Muscle of arm (tissue), 14 donors: Measurements from ENCODE around the gene SDR39U1. TPM values are rescaled to one million over a fixed set of nuclear protein-coding genes. Genes with fewer than 3 reads are reported as not detected.
"Not testable (repeated sequence)": the region's sequence is repeated elsewhere in the genome, so short reads cannot be mapped to it uniquely, and the experiment has no call there.

ENCODE experiments used
- DNase-seq: peaks from one replicate; pipeline ENCODE4 v3.0.0-alpha.2; 2013
- long read RNA-seq, 11 donors: transcript quantifications; one replicate each; lab custom pipeline, GENCODE V29; 2026
- polyA plus RNA-seq, 12 donors: library from polyadenylated mRNA; unstranded; fragments of 120-200 nt; gene quantifications; one replicate each; pipeline ENCODE4 v1.2.1, GENCODE V29; 2013; ENCODE audit not compliant: insufficient read length in 12 of 12

SDR39U1 gene
- 10 to 100 TPM in 11 of 12 donors, not detected in 1; 34.9 to 53.3 (median 44.8) TPM for polyA plus RNA-seq
- long read RNA-seq, donor 1, transcript SDR39U1-203 (5 exons, 1,507 nt) = major isoform, 8 of 23 reads
- long read RNA-seq, donor 1, transcript SDR39U1-201 (6 exons, 1,233 nt) = minor isoform, 6 of 23 reads
- long read RNA-seq, donor 1, partial matches to known transcripts = 0 of 23 reads
- long read RNA-seq, donor 1, other reads (novel, unspliced or antisense) = 0 of 23 reads
- long read RNA-seq, donor 2, transcript SDR39U1-201 (6 exons, 1,233 nt) = major isoform, 13 of 25 reads
- long read RNA-seq, donor 2, transcript SDR39U1-203 (5 exons, 1,507 nt) = minor isoform, 5 of 25 reads
- long read RNA-seq, donor 2, partial matches to known transcripts = 0 of 25 reads
- long read RNA-seq, donor 2, other reads (novel, unspliced or antisense) = 0 of 25 reads
- long read RNA-seq, donor 3, transcript SDR39U1-203 (5 exons, 1,507 nt) = minor isoform, 5 of 21 reads
- long read RNA-seq, donor 3, transcript SDR39U1-201 (6 exons, 1,233 nt) = major isoform, 8 of 21 reads
- long read RNA-seq, donor 3, transcript SDR39U1-205 (2 exons, 648 nt) = minor isoform, 5 of 21 reads
- long read RNA-seq, donor 3, partial matches to known transcripts = 0 of 21 reads
- long read RNA-seq, donor 3, other reads (novel, unspliced or antisense) = 0 of 21 reads
- long read RNA-seq, donor 4, partial matches to known transcripts = 0 of 6 reads
- long read RNA-seq, donor 4, other reads (novel, unspliced or antisense) = 0 of 6 reads
- long read RNA-seq, donor 5, transcript SDR39U1-201 (6 exons, 1,233 nt) = minor isoform, 6 of 21 reads
- long read RNA-seq, donor 5, transcript SDR39U1-218 (3 exons, 1,960 nt) = major isoform, 7 of 21 reads
- long read RNA-seq, donor 5, partial matches to known transcripts = 0 of 21 reads
- long read RNA-seq, donor 5, other reads (novel, unspliced or antisense) = 0 of 21 reads
- long read RNA-seq, donor 6, transcript SDR39U1-201 (6 exons, 1,233 nt) = major isoform, 6 of 16 reads
- long read RNA-seq, donor 6, partial matches to known transcripts = 0 of 16 reads
- long read RNA-seq, donor 6, other reads (novel, unspliced or antisense) = 0 of 16 reads
- long read RNA-seq, donor 7, partial matches to known transcripts = 0 of 8 reads
- long read RNA-seq, donor 7, other reads (novel, unspliced or antisense) = 0 of 8 reads
- long read RNA-seq, donor 8, transcript SDR39U1-201 (6 exons, 1,233 nt) = major isoform, 8 of 18 reads
- long read RNA-seq, donor 8, partial matches to known transcripts = 0 of 18 reads
- long read RNA-seq, donor 8, other reads (novel, unspliced or antisense) = 0 of 18 reads
- long read RNA-seq, donor 9, transcript SDR39U1-203 (5 exons, 1,507 nt) = major isoform, 5 of 14 reads
- long read RNA-seq, donor 9, transcript SDR39U1-201 (6 exons, 1,233 nt) = major isoform, 5 of 14 reads
- long read RNA-seq, donor 9, partial matches to known transcripts = 0 of 14 reads
- long read RNA-seq, donor 9, other reads (novel, unspliced or antisense) = 0 of 14 reads
- long read RNA-seq, donor 10, transcript SDR39U1-201 (6 exons, 1,233 nt) = major isoform, 14 of 22 reads
- long read RNA-seq, donor 10, partial matches to known transcripts = 0 of 22 reads
- long read RNA-seq, donor 10, other reads (novel, unspliced or antisense) = 0 of 22 reads
- long read RNA-seq, donor 11, transcript SDR39U1-201 (6 exons, 1,233 nt) = major isoform, 7 of 34 reads
- long read RNA-seq, donor 11, partial matches to known transcripts = 17 of 34 reads
- long read RNA-seq, donor 11, other reads (novel, unspliced or antisense) = 0 of 34 reads

- peak; percentile 100 for DNase-seq
These were observed at the start of gene SDR39U1 for GRCh38 chr14:24442240-24443052. Gene SDR39U1 (minus strand): TSS chr14:24442776. CDS start chr14:24442769, 7 bp downstream.

GRCh38 chr14:24491586-24492408, 49.2 kb upstream of the SDR39U1 start:
- not testable (repeated sequence) for DNase-seq

GRCh38 chr14:24483604-24484252, 41.2 kb upstream of the SDR39U1 start:
- DNase-seq = no peak

GRCh38 chr14:24482699-24483303, 40.2 kb upstream of the SDR39U1 start:
- DNase-seq = not testable (repeated sequence)

- no peak for DNase-seq
These were observed 39.2 kb upstream of the SDR39U1 start for GRCh38 chr14:24481622-24482324.

- DNase-seq = not testable (repeated sequence)
These were observed 37.4 kb upstream of the SDR39U1 start for GRCh38 chr14:24479999-24480398.

GRCh38 chr14:24475261-24475660, 32.7 kb upstream of the SDR39U1 start:
- DNase-seq = no peak

- DNase-seq = no peak
These were observed 30.6 kb upstream of the SDR39U1 start for GRCh38 chr14:24473211-24473610.

- not testable (repeated sequence) for DNase-seq
These were observed 27.9 kb upstream of the SDR39U1 start for GRCh38 chr14:24470450-24470849.

- no peak for DNase-seq
These were observed 23.2 kb upstream of the SDR39U1 start for GRCh38 chr14:24465805-24466204.

- no peak for DNase-seq
These were observed 22.8 kb upstream of the SDR39U1 start for GRCh38 chr14:24465368-24465767.

GRCh38 chr14:24463884-24464785, 21.6 kb upstream of the SDR39U1 start:
- DNase-seq = no peak

GRCh38 chr14:24463017-24463883, 20.7 kb upstream of the SDR39U1 start:
- no peak for DNase-seq

- no peak for DNase-seq
These were observed 18.8 kb upstream of the SDR39U1 start for GRCh38 chr14:24461336-24461735.

- no peak for DNase-seq
These were observed 16.8 kb upstream of the SDR39U1 start for GRCh38 chr14:24459331-24459730.
